Femur (tissue), 1 donor: ENCODE data around the gene SMYD2.

Source experiments
- DNase-seq: peaks from one replicate; pipeline ENCODE4 v3.0.0-alpha.2; 2017

Gene SMYD2, protein sequence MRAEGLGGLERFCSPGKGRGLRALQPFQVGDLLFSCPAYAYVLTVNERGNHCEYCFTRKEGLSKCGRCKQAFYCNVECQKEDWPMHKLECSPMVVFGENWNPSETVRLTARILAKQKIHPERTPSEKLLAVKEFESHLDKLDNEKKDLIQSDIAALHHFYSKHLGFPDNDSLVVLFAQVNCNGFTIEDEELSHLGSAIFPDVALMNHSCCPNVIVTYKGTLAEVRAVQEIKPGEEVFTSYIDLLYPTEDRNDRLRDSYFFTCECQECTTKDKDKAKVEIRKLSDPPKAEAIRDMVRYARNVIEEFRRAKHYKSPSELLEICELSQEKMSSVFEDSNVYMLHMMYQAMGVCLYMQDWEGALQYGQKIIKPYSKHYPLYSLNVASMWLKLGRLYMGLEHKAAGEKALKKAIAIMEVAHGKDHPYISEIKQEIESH

DNA sequence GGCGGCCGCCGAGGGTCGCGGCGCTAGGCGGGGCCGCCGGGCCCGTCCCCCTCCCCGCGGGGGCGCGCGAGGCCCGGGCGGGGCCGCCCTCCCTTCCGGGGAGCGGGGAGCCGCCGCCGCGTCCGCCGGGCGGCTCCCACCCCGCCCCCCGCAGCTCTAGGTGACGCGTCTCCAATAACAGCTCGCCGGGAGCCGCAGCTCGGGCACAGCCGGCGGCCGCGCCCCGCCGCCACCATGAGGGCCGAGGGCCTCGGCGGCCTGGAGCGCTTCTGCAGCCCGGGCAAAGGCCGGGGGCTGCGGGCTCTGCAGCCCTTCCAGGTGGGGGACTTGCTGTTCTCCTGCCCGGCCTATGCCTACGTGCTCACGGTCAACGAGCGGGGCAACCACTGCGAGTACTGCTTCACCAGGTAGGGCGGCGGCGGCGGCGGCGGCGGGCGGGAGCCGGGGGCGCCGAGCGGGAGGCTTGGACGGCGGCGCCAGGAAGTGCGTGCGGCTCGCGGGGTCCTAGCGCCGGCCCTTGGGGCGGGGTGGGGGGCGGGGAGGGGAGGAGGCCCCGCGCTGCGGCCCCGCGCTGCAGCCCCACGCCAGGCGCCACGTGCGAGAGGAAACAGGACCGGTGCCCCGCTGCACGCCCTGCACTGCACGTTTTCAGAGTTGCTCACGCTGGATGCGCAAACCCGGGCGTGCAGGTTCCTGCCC lies at the start of gene SMYD2:
Gene SMYD2 (plus strand): TSS at position 139 of the 699 bp plus-strand sequence. CDS start 96 bp downstream, at position 235.
- peak; percentile 78 for DNase-seq

DNA sequence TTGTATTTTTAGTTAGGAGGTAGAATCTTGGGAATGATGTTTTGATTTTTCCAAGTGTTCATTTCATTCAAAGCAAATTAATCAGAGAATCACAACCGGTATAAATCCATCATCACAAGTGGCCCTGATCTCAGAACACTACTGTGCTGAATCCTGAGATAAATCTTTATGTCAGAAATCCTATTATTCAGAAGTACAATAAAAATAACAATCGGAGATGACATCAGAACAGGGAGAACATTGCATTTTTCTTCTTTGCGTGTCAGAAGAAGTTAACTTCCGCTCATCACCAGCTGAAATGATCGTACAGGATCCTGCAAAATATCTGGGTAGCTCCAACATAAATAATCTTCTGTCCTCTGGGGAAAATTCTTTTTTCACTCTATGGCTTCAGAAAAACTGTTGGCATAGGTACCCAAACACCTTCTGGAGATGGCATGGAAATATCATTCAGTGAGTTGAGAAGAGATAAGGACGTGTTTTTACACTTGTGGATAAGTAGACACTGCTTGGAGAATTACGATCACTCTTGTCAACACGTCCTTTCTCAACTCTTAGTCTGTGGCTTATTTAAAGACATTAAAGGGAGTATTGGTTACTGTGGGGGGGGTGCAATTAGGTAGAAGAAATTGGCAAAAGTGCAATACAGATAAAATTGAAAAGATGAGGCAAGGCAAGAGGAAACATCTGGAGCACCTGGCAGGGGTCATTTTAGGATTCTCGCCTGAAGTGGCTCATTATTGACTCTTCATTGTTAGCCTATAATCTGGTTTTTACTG lies 46.9 kb upstream of the SMYD2 start:
- DNase-seq, result no peak

DNA sequence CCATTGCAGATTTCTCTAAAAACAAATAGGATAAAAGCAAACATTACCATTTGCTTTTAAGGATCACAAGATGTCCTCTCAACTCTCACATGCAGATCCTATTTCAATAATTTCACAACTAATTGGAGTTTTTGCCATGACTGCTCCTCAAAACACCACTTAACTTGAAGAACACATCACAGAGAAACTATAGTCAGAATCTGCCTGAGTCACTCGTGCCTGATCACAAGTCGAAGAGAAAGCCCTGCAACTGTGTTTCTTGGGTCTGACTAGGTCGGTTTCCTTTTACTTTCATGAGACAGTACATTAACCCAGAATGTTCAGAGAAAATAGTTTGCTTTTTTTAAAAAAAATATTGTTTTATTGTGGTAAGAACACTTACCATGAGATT lies 46.3 kb upstream of the SMYD2 start:
- DNase-seq, result no peak

DNA sequence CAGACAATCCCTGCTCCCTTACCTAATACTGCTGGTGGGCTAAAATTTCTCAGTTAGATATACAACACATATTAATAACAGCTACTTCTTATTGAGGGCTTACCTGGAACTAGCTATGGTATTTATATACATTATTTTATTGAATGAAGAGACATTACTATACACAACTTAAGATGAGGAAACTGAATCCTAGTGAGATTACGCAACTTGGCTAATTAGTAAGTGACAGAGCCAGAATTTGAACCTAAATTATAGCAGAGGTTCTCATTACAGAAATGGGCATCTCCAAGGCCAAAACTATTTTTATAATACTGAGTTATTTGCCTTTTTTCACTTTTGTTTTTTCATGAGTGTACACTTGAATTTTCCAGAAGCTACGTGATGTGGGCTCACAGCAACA lies 44.5 kb upstream of the SMYD2 start:
- no peak for DNase-seq

DNA sequence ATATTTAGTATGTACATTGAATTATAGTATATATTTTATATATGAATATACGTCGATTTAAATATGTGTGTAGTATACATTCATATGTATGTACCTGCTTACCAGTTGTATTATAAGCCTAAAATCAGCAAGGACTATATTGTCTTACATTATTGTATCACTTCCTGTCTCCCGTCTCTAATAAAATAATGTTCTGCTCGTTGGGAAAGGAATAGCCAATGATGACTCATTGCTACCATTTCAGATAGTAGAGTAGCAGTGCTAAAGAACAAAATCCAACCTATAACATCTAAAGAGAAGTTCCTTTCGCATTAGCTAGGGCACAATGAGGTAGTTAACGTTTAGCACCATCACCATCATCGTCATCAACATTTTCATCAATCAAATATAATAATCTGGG lies 39.9 kb upstream of the SMYD2 start:
- DNase-seq, result no peak

DNA sequence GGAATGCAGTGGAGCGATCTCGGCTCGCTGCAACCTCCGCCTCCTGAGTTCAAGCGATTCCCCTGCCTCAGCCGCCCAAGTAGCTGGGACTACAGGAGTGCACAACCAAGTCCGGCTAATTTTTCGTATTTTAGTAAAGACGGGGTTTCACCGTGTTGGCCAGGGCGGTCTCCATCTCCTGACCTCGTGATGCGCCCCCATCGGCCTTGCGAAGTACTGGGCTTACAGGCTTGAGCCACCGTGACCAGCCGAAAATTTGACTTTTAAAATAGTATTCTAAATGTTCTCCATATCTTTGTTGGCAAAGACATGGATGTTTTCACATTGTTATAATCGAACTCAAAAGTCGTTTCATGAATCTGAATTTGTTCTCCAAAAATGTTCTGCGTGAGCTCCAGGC lies 36.7 kb upstream of the SMYD2 start:
- no peak for DNase-seq

DNA sequence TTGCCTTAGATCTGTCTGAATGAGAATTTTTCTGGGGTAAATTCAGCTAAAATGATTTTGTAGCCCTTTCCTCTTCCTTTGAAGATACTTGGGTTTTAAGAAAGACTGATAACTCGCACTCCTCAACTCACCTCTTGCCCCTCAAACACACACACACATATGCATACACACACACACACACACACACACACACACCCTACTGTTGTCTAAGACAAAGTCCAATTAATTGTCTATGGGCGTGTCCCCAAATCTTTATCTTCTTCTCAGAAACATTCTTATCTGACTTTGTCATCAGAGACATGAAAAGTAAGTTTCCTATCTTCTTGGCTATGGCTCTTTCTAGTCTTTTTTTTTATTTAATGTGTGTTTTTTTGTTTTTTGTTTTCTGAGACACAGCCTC lies 36.1 kb upstream of the SMYD2 start:
- DNase-seq, result no peak

DNA sequence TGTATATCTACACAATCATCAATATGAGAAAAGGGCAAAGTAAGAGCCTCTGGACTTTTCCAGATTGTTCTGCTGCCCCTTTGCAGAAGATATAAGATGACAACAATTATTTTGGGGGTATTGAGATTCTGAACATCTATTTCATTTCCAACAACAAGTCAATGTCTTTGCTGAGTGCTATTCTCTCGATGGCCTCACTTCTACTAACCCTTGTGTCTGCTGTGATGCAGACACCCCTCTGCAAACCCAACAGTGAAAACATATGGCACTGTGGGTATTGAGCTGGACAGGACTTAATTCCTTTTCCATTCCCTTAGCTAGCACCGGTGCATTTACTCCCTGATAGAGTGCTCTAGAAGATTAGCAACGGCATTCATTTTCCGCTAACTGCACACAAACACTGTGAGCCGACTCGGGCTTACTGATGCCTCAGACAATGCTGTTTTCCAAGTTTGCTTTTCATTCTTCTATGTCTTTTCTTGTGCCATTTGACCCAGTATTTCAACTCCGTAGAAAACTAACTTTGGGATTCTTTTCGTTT lies 33.4 kb upstream of the SMYD2 start:
- no peak for DNase-seq

DNA sequence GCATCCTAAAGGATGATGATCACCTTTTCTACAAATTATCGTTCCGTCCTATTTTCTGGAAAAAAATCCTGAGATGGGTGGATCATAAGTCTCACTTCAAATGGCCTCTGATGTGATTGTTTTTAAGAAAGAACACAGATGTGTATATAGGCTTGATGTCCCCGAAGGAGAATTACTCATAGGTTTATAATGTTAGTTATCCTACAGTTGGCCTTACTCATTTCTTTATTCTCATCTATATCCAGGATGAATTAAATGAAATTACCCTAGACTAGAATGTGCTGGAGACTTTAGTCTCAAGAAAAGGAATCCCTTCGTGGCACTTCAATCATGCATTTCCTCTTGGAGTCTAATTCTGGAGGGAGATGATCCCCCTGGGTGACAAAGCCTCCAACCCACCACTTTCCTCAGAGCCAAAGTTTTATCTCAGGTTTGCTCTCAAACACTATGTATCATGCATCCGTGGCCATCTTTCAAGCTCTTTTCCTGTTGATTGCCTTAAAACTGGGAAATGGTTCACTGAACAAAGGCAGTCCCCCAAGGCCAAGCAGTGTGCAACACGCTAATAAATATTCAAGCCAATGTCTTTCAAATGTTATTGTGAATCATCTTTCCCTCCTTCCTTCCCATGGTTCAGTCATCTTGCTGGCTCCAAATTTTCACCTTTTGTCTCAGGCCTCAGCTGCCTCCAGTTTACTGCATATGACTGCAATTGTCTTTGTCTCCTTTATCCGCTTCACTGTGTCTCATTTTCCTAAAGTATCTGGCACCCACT lies 32.5 kb upstream of the SMYD2 start:
- no peak for DNase-seq

DNA sequence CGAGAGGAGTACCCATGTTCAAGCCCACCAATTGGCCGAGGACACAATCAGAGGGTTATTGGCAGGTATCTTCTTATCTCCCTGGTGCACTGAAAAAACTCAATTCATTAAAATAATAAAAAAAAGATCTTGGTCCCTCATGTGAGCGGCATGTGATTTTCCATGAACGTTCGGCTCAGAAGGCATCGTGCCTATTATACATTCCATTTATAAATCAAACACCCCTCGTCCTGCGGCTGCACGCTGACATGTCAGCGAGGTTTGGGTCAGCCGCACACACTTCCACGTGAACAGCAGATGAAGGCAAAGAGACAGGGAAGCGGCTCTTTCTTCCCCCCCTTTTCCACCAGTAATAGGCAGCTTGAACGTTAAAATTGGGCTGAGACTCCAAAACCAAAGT lies 31.3 kb upstream of the SMYD2 start:
- no peak for DNase-seq

DNA sequence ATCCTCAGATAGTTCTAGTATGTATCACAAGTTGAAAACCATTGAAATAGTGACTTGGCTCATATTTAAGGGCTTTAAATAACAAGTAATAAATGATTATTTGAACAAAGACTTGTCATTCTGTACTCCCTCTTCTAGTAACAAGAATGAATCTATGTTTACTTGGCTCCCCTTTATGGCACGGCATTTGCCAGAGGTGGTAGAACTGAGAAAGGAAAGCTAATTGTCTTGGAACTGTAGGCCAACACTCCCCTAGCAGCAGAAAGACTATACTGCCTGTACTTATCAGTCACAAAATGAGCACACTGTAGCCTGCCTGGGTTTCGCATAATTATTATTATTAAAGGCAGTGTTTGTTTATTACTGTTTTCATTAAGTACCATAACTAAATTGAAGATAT lies 29.6 kb upstream of the SMYD2 start:
- DNase-seq, result no peak

DNA sequence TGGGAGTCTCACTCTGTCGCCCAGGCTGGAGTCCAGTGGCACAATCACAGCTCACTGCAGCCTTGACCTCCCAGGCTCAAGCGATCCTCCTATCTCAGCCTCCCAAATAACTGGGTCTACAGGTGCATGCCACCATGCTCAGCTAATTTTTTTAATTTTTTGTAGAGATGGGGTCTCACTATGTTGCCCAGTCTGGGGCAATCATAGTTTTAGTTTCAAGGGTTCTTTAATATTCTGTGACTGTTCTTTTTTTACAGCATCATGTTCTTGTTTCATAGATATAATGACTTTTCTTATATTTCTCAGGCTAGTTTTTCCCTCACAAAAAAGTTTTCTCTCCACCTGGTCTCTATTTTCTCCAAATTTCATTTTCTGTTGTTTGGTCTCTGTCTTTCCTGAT lies 25.4 kb upstream of the SMYD2 start:
- DNase-seq, result no peak

DNA sequence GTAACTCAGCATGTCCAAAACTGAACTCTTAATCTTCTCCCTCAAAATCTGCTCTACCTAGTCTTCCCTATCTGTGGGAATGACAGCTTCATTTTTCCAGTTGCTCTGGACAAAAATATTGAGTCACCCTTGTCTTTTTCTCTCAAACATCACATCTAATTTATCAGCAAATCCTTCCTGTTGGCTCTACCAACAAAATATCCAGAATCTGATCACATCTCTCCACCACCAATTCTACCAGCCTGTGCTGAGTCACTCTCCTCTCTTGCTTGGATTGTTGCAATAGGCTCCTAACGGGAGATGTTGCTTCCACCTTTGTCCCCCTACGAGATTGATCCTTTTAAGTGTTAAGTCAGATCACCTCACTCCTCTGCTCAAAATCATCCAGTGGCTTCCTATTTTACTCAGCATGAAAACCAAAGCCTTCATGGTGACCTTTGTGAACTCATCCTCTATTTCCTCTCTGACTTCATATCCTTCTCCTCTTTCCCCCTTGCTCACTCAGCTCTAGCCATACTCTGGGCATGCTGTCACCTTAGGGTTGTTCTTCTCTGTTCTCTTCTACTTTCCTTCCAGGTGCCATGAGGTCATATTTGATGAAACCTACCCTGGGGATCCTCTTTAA lies 21.5 kb upstream of the SMYD2 start:
- DNase-seq, result no peak

DNA sequence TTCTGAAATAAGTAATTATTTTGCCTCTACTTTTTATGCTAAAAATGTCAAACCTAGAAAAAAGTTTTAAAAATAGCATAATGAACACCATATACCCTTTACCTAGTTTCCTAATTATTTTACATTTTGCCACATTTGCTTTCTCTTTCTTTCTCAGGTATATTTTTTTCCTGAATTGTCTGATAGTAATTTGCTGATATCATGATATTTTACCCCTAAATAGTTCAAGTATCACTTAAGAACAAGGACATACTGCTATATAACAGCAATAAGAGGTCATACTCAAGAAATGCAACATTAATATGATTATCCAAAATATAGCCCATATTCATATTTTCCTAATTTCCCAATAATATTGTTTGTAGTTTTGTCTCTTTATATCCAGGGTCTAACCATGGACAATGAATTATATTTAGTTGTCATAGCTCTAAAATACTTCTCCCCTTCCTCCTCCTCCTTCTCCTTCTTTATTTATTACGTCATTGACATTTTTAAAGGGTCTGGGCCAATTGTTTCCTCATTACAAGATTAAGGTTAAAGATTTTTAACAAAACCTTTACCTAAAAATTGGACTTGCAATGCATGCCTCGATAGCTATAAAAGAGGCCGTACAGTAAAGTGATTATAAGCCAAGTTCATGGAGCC lies 20.3 kb upstream of the SMYD2 start:
- DNase-seq, result no peak

DNA sequence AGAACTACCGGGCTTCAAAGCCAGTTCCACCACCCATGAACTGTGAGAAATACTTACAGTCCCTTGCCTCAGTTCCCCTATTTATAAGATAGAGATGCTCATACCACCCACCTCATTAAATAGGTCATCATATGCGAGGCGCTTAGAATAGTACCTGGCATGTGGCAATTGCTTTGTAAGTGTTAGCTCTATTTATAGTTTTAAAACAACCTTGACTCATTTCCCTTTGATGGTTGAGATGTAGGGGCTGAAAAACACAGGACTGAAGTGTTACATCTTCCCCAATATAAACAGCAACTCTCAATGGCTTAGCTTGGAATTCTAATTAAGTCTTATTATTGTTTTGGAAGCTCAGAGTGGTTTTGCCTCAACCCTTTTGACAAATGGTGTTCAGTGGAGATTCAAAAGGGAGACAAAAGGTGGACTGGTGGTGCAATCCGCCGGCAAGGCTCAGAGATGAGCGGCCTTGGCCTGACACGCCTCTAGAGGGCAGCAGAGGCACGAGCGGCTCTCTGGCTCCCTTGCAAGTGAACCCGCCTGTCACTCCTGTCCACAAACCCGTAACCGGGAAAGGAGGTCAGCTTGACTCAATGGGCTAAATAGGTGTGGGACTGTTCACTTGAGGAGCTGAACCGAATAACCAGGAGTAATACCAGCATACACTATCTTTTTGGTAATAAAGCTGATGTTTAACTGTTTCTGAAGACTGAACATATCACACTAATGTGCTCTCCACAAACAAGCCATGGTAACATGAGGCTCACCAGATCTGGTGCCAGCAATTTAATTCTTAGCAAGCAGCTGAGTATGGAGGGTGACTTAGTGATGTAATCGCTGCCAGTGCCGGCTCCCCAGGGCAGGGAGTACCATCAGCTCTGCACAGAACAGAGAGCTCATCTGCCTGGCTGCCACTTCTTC lies 19.5 kb upstream of the SMYD2 start:
- peak; percentile 90 for DNase-seq

DNA sequence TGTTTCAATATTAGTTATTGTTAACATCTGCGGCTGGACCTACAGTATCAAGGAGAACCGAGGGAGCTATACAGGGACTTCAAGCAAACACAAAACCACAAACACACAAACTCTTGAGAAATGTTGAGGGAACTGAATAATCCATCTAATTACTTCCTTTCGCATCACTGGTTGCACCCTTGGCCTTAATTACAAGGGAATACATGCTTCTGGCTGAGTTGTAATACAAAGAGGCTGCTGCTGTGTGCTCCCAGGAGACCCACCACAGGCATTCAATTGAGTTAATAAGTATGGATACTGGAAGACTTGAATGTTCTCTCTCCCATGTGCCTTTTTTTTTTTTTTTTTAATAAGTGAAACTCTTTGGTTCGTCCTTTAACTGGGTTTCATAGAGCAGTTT lies 16.8 kb upstream of the SMYD2 start:
- no peak for DNase-seq

DNA sequence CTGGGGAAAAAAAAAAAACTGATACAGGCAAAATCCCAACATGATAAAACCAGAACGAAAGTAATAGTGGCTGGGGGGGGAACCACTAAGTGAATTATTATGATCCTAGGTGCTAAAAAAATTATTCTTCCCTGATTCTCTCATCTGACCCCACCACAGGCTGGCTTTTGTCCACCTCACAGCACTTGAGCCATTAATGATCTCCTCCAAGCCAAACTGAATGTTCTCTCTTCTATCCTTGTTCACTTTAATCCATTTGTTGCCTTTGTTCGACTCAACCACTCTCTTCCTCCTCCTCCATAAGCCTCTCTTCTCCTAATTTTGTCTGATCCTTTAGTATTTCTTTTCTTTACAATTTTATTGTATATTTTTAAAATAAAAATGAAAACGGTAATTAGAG lies 16.0 kb upstream of the SMYD2 start:
- DNase-seq, result no peak

DNA sequence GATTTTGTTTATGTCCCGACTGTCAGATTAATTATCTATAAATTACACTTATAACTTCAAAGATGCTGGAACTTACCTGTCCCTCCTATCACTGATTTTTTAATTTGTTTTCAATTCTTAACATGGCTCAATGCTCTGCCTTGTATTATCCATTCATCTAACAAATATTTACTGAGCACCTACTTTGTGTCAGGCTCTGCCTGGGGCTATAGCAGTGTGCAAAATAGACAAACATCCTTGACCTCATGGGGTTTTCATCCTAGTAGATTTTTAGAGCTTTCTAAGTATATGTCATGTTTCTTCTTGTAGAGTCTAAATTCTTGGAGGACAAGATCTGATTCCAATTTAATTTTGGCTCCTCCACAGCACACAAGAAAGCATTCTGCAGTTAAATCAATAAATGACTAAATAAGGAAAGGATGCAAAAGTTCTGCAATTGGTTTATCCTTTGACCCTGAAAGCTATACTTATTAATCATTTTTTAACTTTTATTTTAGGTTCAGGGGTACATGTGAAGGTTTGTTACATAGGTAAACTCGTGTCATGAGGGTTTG lies 10.8 kb upstream of the SMYD2 start:
- DNase-seq, result no peak

DNA sequence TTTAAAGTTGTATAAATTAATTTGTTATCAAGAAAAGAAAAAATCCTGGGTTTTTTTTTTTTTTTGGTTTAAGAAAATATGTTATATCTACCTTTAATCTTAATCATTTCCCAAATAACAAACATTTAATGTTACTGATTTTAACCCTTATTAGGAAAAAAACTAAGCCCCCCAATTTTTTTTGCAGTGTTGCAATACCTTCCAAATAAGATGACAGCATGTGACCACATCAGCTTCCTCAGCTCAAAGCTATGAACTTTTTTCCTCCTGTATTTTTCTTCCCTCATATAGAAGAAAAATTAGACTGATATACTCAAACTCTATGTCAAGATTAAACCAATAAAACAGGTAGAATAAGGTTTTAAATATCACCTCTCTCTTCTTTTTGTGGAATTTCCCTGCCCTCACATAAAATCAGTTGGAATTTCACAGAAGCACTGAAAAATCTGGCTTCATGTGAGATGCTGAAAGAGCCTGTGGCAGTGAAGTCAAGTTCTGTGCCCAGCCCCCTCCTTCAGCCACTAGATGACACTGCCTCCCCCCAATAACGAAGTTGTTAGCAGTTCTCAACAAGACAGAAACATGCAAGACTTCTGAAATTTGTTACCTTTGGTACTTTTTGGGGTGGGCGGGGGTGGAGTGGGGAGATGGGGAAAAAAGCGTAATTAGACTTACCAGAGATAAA lies 9.6 kb upstream of the SMYD2 start:
- no peak for DNase-seq
